Suprapubic skin (tissue), 4 donors: ENCODE measurements around the gene PRSS1.
"Not testable (repeated sequence)": the region's sequence is repeated elsewhere in the genome, so short reads cannot be mapped to it uniquely, and the experiment has no call there.

Source experiments
- CTCF ChIP-seq, 2 donors: fragments of 200-600 bp in 1 of 2; fragments of 450-650 bp in 1 of 2; sonication (generic) in 1 of 2; IDR thresholded peaks; one replicate each; pipeline ENCODE4 v1.5.1; 2016 to 2019; ENCODE audit warnings: antibody characterized with exemption in 2 of 2, mild to moderate bottlenecking in 1 of 2, moderate library complexity in 1 of 2
- POLR2A ChIP-seq, 2 donors: fragments of 450-650 bp; IDR thresholded peaks; one replicate each; pipeline ENCODE4 v1.6.1; 2017; ENCODE audit warnings: antibody characterized with exemption in 2 of 2, mild to moderate bottlenecking in 2 of 2, moderate library complexity in 2 of 2
- POLR2AphosphoS5 ChIP-seq, 3 donors: sonication (generic); formaldehyde crosslinking; IDR thresholded peaks; one replicate each; pipeline ENCODE4 v1.6.1; 2017; ENCODE audit warnings: antibody characterized with exemption in 3 of 3

- not testable (repeated sequence) for TF ChIP-seq CTCF, POLR2AphosphoS5, POLR2A (IDR thresholded peaks at IDR 0.05)
Observed at GRCh38 chr7:142700935-142701334, 48.3 kb upstream of the PRSS1 start.
